ENCODE measurements around the gene PAPSS1.

DNA sequence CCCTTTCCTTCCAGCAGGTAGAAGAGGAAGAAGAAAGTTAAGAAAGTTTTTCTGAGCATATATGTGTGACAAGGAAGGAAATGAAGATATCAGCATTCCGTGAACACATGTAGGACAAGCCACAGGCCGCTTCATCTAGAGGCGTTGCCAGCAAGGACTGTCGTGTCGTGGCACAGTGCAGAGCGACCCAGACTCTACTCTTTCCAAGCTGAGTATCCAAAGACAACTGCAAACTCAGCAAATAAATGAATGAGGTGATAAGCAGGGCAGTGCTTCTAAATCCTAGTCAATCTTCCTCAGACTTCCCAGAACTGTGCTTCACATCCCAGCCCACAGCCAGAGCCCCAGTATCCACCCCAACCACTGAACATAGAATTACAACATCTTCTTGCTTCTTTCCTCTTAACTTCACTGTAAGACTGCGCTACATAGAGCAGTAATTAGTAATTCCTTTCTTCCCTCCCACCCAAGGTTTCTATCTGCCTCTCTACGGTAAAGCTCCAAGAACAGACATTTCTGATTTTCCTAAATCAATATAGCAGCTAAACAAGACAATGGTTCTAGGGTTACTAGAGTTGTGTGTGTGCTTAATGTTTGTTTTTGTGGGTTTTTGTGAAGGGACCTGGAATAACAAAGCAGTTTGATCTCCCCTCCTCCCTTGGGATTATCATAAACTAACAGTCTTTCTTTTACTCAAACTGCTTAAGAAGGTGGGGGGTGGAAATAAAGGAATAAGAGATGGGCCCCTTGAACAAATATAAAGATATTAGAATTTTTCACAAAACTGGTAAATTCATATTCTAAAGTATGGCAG is 71.6 kb downstream of the PAPSS1 start:
- TF ChIP-seq PAX5 (IDR thresholded peaks at IDR 0.05; ENCODE audit: insufficient read depth, low read length, severe bottlenecking) (no peak), POLR2A (IDR thresholded peaks at IDR 0.05; ENCODE audit: low read depth, low read length) (no peak), POU2F2 (IDR thresholded peaks at IDR 0.05; ENCODE audit: low read depth, low read length) (no peak), POLR2AphosphoS5 (IDR thresholded peaks at IDR 0.05; ENCODE audit: low read depth, low read length) (no peak)
